Osteoblast (primary cell): ENCODE measurements around the gene PARD3. TPM values are rescaled to one million over a fixed set of nuclear protein-coding genes. Genes with fewer than 3 reads are reported as not detected.

Experiments
- DNase-seq: peaks from one replicate; pipeline ENCODE4 v3.0.0; 2011; ENCODE audit warnings: low spot score, mixed read lengths; ENCODE audit not compliant: insufficient read length; ENCODE audit errors: missing footprints
- H2AFZ ChIP-seq: 2 replicates; pipeline ENCODE4 v1.6.0; 2011; ENCODE audit warnings: mild to moderate bottlenecking, low read length
- H3K27ac ChIP-seq: 2 replicates; pipeline ENCODE4 v1.5.1; 2011; ENCODE audit warnings: mild to moderate bottlenecking, low read depth, low read length, moderate library complexity
- H3K27me3 ChIP-seq: 2 replicates; pipeline ENCODE4 v1.6.0; 2012; ENCODE audit warnings: mild to moderate bottlenecking, control low read depth, inconsistent platforms, low read length, moderate library complexity; ENCODE audit not compliant: insufficient read depth
- H3K36me3 ChIP-seq: 2 replicates; pipeline ENCODE4 v1.5.1; 2011; ENCODE audit warnings: mild to moderate bottlenecking, low read length, control low read depth, moderate library complexity; ENCODE audit not compliant: insufficient read depth
- H3K4me1 ChIP-seq: 2 replicates; pipeline ENCODE4 v1.5.1; 2011; ENCODE audit warnings: mild to moderate bottlenecking, low read length, control low read depth, moderate library complexity; ENCODE audit not compliant: insufficient read depth
- H3K4me2 ChIP-seq: 2 replicates; pipeline ENCODE4 v1.6.0; 2011; ENCODE audit warnings: mild to moderate bottlenecking, low read length; ENCODE audit not compliant: insufficient read depth
- H3K4me3 ChIP-seq: fragments of 200-600 bp; sonication (generic); 3 replicates; pipeline ENCODE4 v1.5.1; 2012; ENCODE audit warnings: mild to moderate bottlenecking, low read length, inconsistent platforms; ENCODE audit not compliant: insufficient read depth
- H3K79me2 ChIP-seq: 2 replicates; pipeline ENCODE4 v1.6.0; 2012; ENCODE audit warnings: mild to moderate bottlenecking, low read length, control low read depth, inconsistent platforms; ENCODE audit not compliant: insufficient read depth
- H3K9me3 ChIP-seq: 2 replicates; pipeline ENCODE4 v1.5.1; 2011; ENCODE audit warnings: low read depth, low read length, control low read depth
- H4K20me1 ChIP-seq: 2 replicates; pipeline ENCODE4 v1.6.0; 2012; ENCODE audit warnings: mild to moderate bottlenecking, low read length, control low read depth; ENCODE audit not compliant: insufficient read depth
- total RNA-seq: library from RNA; depleted of rRNA; stranded (reverse); fragments of >200 nt; gene quantifications from 2 replicates; pipeline ENCODE4 v1.2.3, GENCODE V29; 2012
- TF ChIP-seq, protein P1 (sequence below): IDR thresholded peaks from 2 replicates; pipeline ENCODE4 v1.5.1; 2011; ENCODE audit warnings: mild to moderate bottlenecking, low read depth, low read length, moderate library complexity; ENCODE audit errors: extremely low read depth

Gene PARD3
- total RNA-seq, 1 donor = 71.7 TPM

DNA sequence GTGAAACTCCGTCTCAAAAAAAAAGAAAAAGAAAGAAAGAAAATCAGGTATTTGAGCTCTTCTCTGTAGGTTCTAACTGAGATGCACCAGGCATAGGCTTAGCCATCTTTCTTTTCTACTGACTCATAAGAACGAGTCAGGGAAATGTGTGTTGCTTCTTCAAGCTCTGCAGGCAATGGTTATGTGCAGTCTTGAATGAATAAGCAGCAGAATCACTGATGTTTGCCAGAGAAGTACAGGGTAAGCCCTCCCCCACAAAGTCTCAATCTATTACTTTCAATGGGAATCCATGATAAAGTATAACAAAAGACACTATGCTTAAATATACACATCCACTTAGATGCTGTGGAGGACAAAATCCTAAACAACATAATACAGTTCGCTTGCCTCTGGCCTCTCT is 239.2 kb downstream of the PARD3 start:
- no peaks in the 10 kb centered on the region for H3K9me3 ChIP-seq
- H3K79me2 ChIP-seq = peaks cover 3% of the 10 kb centered on the region
- no peak overlapping the region for H3K4me3 ChIP-seq
- H4K20me1 ChIP-seq = peaks cover 6% of the 10 kb centered on the region
- DNase-seq = peak; percentile 54
- no peaks in the 10 kb centered on the region for H3K36me3 ChIP-seq
- H3K4me2 ChIP-seq = no peak overlapping the region
- TF ChIP-seq, protein P1, sequence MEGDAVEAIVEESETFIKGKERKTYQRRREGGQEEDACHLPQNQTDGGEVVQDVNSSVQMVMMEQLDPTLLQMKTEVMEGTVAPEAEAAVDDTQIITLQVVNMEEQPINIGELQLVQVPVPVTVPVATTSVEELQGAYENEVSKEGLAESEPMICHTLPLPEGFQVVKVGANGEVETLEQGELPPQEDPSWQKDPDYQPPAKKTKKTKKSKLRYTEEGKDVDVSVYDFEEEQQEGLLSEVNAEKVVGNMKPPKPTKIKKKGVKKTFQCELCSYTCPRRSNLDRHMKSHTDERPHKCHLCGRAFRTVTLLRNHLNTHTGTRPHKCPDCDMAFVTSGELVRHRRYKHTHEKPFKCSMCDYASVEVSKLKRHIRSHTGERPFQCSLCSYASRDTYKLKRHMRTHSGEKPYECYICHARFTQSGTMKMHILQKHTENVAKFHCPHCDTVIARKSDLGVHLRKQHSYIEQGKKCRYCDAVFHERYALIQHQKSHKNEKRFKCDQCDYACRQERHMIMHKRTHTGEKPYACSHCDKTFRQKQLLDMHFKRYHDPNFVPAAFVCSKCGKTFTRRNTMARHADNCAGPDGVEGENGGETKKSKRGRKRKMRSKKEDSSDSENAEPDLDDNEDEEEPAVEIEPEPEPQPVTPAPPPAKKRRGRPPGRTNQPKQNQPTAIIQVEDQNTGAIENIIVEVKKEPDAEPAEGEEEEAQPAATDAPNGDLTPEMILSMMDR = no peak
- H3K27ac ChIP-seq = no peak overlapping the region
- no peak overlapping the region for H2AFZ ChIP-seq
- H3K27me3 ChIP-seq = no peaks in the 10 kb centered on the region
- peaks cover 7% of the 10 kb centered on the region for H3K4me1 ChIP-seq

DNA sequence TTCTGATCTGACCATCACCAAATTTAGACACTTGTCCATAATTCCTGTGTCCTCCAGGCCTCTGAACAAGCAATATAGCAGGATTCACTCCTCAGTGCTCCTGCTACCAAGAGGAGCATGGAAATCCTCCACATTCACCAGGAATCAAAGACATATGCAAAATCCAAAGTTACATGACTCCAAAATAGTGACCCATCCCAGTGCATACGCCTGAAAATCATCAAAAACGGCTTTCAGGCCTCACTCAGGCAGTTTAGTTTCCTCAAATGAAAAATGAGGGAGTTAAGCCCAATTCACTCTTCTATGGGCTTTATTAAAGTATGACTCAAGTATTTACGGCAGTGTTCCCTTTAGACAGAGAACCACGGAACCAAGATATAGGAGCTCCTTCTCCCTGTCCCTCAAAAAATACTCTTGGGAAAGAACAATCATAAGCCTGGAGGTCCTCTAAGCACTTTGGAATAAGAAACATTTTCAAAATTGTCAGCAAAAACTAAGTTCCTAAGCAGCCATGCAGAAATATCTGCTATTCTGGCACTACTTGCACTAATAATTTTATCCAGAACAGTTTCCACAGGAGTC is 240.7 kb downstream of the PARD3 start:
- H3K36me3 ChIP-seq = no peaks in the 10 kb centered on the region
- no peak for DNase-seq
- no peaks in the 10 kb centered on the region for H3K4me1 ChIP-seq
- no peak overlapping the region for H2AFZ ChIP-seq
- H3K4me2 ChIP-seq = no peak overlapping the region
- H4K20me1 ChIP-seq = peaks cover 4% of the 10 kb centered on the region
- H3K27me3 ChIP-seq = no peaks in the 10 kb centered on the region
- H3K9me3 ChIP-seq = no peaks in the 10 kb centered on the region
- TF ChIP-seq, protein P1 = no peak
- no peak overlapping the region for H3K4me3 ChIP-seq
- H3K27ac ChIP-seq = no peak overlapping the region
- H3K79me2 ChIP-seq = peaks cover 3% of the 10 kb centered on the region

DNA sequence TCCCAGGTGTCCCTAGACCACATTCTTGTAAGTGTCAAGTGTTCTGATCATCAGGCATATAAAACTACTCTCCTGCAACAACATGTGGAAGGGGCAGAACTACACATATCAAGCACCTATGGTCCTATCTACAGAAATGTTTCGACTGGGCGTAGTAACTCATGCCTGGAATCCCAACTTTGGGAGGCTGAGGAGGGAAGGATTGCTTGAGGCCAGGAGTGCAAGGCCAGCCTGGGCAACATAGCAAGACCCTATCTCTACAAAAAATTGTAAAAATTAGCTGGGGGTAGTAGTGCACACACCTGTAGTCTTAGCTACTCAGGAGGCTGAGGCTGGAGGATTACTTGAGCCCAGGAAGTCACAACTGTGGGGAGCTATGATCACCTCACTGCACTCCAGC is 244.2 kb downstream of the PARD3 start:
- no peak overlapping the region for H2AFZ ChIP-seq
- H3K4me2 ChIP-seq = no peak overlapping the region
- H3K79me2 ChIP-seq = peaks cover 6% of the 10 kb centered on the region
- no peaks in the 10 kb centered on the region for H3K36me3 ChIP-seq
- H3K27ac ChIP-seq = no peak overlapping the region
- H3K4me3 ChIP-seq = no peak overlapping the region
- no peaks in the 10 kb centered on the region for H3K27me3 ChIP-seq
- DNase-seq = no peak
- no peaks in the 10 kb centered on the region for H4K20me1 ChIP-seq
- H3K9me3 ChIP-seq = no peaks in the 10 kb centered on the region
- H3K4me1 ChIP-seq = peaks cover 5% of the 10 kb centered on the region
- TF ChIP-seq, protein P1 = no peak

DNA sequence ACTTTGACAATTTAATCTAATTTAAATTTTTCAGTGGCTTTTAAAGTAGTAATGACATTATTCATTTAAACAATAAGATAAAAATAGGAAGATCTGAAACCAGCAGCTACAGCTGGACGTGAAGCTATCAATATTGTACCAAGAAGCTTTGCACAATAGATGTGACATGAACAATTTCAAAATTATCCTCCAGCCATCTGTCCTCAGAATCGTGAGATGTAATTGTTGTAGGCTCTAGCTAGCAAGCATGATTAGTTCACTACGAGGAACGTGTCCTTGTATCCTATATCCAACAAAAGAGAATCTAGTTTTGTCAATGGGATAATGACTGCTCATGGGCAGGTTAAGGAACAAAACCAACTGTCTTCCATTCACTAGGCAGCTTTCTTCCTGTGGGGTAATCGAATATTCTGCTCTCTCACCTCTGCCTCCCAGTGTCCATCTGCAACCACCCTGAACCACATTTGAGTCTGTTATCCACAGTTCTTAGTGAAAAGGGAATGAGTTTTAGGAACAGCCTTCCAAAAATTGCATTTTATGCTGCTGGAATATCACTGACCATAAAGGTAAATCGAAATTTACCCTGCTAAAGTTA is 247.3 kb downstream of the PARD3 start:
- no peak for DNase-seq
- H3K36me3 ChIP-seq = no peaks in the 10 kb centered on the region
- no peaks in the 10 kb centered on the region for H4K20me1 ChIP-seq
- H3K4me2 ChIP-seq = no peak overlapping the region
- H3K4me3 ChIP-seq = no peak overlapping the region
- H2AFZ ChIP-seq = no peak overlapping the region
- no peaks in the 10 kb centered on the region for H3K27me3 ChIP-seq
- H3K79me2 ChIP-seq = peaks cover 3% of the 10 kb centered on the region
- H3K9me3 ChIP-seq = no peaks in the 10 kb centered on the region
- TF ChIP-seq, protein P1 = no peak
- H3K27ac ChIP-seq = no peak overlapping the region
- peaks cover 6% of the 10 kb centered on the region for H3K4me1 ChIP-seq
